Measurements from ENCODE around the gene KSR1.

Gene KSR1

DNA sequence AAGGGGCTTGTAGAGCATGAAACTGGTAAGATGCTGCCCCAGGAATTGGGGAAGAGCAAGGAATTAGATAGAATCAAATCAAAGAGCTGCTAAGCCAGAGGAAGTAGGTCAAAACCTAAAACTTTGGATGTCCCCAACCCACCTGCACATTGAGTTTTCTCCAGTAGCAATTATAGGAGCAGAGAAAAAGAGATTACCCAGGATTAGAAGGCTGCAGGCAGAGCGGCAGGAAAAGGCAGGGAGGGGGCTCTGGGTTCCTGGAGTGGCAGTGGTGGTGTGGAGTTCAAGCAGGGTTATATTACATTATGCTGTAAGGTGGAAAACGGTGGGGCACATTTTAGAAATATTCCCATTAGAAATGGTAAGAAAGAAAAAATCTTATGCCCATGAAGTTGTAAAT, 68.3 kb downstream of the KSR1 start:
- no peak for TF ChIP-seq TEAD4 (IDR thresholded peaks at IDR 0.05)
- TF ChIP-seq EP300 (IDR thresholded peaks at IDR 0.05; ENCODE audit: borderline replicate concordance) = no peak
- TF ChIP-seq FOXM1 (IDR thresholded peaks at IDR 0.05; ENCODE audit: borderline replicate concordance, low read depth) = no peak
- TF ChIP-seq ZBTB7A (IDR thresholded peaks at IDR 0.05; ENCODE audit: low read depth) = no peak
- TF ChIP-seq TCF12 (IDR thresholded peaks at IDR 0.05; ENCODE audit: low read depth) = no peak

DNA sequence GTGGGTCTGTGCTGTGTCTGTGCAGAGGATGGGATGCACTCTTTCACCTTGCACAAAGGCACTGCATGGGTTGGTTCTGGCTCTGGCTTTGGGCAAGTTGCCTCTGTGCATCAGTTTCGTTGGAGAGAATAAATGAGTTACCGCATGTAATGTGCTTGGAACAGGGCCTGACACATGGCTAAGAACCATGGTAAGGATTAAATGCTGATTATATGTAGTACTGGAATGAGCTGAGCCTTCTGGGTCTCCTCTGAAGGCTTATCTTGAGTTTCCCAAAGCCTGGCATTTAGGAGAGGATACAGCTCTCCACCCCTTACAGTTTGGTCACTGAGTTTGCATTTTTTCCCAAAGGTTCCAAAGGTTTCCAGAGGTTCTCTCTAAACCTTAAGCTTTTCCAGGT, 69.1 kb downstream of the KSR1 start:
- TF ChIP-seq TAF1 (IDR thresholded peaks at IDR 0.05; ENCODE audit: low read depth) = no peak
- TF ChIP-seq, protein P1, sequence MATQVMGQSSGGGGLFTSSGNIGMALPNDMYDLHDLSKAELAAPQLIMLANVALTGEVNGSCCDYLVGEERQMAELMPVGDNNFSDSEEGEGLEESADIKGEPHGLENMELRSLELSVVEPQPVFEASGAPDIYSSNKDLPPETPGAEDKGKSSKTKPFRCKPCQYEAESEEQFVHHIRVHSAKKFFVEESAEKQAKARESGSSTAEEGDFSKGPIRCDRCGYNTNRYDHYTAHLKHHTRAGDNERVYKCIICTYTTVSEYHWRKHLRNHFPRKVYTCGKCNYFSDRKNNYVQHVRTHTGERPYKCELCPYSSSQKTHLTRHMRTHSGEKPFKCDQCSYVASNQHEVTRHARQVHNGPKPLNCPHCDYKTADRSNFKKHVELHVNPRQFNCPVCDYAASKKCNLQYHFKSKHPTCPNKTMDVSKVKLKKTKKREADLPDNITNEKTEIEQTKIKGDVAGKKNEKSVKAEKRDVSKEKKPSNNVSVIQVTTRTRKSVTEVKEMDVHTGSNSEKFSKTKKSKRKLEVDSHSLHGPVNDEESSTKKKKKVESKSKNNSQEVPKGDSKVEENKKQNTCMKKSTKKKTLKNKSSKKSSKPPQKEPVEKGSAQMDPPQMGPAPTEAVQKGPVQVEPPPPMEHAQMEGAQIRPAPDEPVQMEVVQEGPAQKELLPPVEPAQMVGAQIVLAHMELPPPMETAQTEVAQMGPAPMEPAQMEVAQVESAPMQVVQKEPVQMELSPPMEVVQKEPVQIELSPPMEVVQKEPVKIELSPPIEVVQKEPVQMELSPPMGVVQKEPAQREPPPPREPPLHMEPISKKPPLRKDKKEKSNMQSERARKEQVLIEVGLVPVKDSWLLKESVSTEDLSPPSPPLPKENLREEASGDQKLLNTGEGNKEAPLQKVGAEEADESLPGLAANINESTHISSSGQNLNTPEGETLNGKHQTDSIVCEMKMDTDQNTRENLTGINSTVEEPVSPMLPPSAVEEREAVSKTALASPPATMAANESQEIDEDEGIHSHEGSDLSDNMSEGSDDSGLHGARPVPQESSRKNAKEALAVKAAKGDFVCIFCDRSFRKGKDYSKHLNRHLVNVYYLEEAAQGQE (IDR thresholded peaks at IDR 0.05; ENCODE audit: low read depth) = no peak
- no peak for TF ChIP-seq FOXM1 (IDR thresholded peaks at IDR 0.05; ENCODE audit: borderline replicate concordance, low read depth)
- TF ChIP-seq, protein P2, sequence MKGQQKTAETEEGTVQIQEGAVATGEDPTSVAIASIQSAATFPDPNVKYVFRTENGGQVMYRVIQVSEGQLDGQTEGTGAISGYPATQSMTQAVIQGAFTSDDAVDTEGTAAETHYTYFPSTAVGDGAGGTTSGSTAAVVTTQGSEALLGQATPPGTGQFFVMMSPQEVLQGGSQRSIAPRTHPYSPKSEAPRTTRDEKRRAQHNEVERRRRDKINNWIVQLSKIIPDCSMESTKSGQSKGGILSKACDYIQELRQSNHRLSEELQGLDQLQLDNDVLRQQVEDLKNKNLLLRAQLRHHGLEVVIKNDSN (IDR thresholded peaks at IDR 0.05) = no peak
- no peak for TF ChIP-seq TEAD4 (IDR thresholded peaks at IDR 0.05)
- TF ChIP-seq RAD21 (IDR thresholded peaks at IDR 0.05; ENCODE audit: low read depth) = no peak
- TF ChIP-seq, protein P3, sequence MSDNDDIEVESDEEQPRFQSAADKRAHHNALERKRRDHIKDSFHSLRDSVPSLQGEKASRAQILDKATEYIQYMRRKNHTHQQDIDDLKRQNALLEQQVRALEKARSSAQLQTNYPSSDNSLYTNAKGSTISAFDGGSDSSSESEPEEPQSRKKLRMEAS (IDR thresholded peaks at IDR 0.05) = no peak
- no peak for TF ChIP-seq EP300 (IDR thresholded peaks at IDR 0.05; ENCODE audit: borderline replicate concordance)
- TF ChIP-seq EGR1 (IDR thresholded peaks at IDR 0.05) = no peak
- no peak for TF ChIP-seq NFIC (IDR thresholded peaks at IDR 0.05)
- TF ChIP-seq CREB1 (IDR thresholded peaks at IDR 0.05; ENCODE audit: low read depth) = no peak

DNA sequence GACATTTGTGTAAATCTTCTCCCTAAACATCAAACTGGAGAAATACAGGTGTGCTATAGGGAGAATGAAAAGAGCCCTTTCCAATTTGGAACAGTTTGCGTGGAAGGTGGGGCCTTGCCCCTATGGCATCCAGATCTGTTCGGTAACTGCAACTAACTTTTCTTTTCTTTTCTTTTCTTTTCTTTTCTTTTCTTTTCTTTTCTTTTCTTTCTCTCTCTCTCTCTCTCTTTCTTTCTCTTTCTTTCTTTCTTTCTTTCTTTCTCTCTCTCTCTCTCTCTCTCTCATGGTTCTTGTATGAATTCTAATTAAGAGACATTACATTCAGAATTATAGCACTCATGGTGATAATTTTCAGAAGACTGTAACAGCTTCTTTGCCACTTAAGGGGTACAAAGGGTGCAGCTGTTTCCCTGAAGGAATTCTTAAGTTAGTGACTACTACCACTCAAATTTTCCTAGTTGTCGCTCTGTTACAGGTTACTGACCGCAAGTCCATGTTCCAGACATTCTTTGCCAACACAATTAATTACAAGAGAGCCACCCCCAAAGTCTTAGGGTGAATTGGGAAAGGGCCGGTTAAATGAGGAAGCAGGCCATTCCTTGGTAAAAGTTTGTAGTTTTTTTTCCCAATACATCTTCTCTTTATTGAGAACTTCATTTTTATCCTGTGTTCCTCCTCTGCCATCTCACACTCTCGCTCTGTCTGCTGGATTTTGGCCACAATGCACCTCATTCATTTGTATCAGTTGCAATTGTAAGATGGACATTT, 69.8 kb downstream of the KSR1 start:
- TF ChIP-seq TCF12 (IDR thresholded peaks at IDR 0.05; ENCODE audit: low read depth) = no peak
- TF ChIP-seq YY1 (IDR thresholded peaks at IDR 0.05; ENCODE audit: low read depth) = no peak
- TF ChIP-seq, protein P1 (IDR thresholded peaks at IDR 0.05; ENCODE audit: low read depth) = no peak
- no peak for TF ChIP-seq RAD21 (IDR thresholded peaks at IDR 0.05; ENCODE audit: low read depth)

DNA sequence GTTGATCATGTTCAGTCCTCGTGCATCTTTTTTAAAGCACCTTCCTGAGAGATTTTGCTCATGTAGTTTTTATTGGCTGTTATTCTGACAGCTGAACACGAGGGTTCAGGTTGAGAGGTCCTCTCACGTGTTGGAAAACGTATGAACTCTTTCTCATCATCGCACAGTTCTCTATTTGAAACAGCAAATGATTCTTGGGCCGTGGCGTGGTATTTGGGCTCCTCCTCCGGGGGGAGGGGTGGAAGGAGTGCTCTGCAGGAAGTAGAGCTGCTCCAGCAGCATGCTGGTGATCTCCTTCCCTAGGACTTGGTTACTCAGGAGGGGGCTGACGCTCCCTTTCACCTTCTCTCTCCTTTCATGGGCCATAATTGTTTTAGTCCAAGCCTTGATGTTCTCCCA, 70.4 kb downstream of the KSR1 start:
- TF ChIP-seq, protein P2 (IDR thresholded peaks at IDR 0.05) = no peak
- TF ChIP-seq, protein P3 (IDR thresholded peaks at IDR 0.05) = peak; percentile 35; the same call in 1 of the 2 replicates

DNA sequence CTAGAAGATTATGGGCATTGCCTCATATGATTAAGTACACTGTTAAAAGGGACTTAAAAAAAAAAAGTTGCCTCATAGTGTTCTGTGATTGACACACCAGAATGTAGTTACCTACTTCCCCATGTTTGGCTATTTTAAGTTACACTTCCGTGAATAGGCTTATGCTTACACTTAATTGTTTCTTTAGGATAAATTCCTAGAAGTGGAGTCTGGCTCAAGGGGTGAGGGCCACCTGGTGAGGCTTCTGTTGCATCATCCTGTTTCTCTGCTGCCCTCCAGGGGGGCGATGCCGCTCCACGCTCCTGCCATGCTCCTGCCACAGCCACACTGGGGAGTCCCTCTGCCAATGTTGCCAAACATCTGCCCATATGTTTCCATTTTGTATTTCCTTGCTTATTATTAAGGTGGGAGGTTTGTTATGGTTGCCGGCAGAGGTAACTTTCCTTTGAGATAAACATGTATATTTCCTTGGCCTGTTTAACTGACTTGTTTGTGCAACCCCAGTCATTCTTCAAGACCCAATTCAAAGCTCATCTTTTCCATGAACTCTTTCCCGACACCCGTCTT, 73.1 kb downstream of the KSR1 start:
- TF ChIP-seq, protein P3 (IDR thresholded peaks at IDR 0.05) = peak; percentile 21; the same call in 1 of the 2 replicates
- TF ChIP-seq, protein P2 (IDR thresholded peaks at IDR 0.05) = no peak
- TF ChIP-seq FOXM1 (IDR thresholded peaks at IDR 0.05; ENCODE audit: borderline replicate concordance, low read depth) (no peak), TCF12 (IDR thresholded peaks at IDR 0.05; ENCODE audit: low read depth) (0 out of 2 replicates have a peak, but pooled peaks have one; percentile 21), RAD21 (IDR thresholded peaks at IDR 0.05; ENCODE audit: low read depth) (no peak), CEBPB (IDR thresholded peaks at IDR 0.05) (peak; percentile 81), TAF1 (IDR thresholded peaks at IDR 0.05; ENCODE audit: low read depth) (no peak)
